Tibial nerve (tissue), 4 donors: Measurements from ENCODE around the gene TMEM53. TPM values are rescaled to one million over a fixed set of nuclear protein-coding genes. Genes with fewer than 3 reads are reported as not detected.

Experiments
- DNase-seq, 2 donors: peaks; one replicate each; pipeline ENCODE4 v3.0.0-alpha.2; 2019; ENCODE audit warnings: low spot score in 2 of 2
- H3K27ac ChIP-seq, 4 donors: fragments of 200-600 bp; sonication (generic) in 3 of 4; one replicate each; pipeline ENCODE4 v1.5.1; 2017 to 2019; ENCODE audit warnings: mild to moderate bottlenecking in 1 of 4
- H3K27me3 ChIP-seq, 2 donors: fragments of 200-600 bp; sonication (generic) in 1 of 2; one replicate each; pipeline versions ENCODE4 v1.5.1 to v1.6.0; 2017 to 2019
- H3K36me3 ChIP-seq, 3 donors: fragments of 200-600 bp; sonication (generic); one replicate each; pipeline ENCODE4 v1.5.1; 2018 to 2019
- H3K4me1 ChIP-seq, 4 donors: fragments of 200-600 bp; sonication (generic) in 3 of 4; one replicate each; pipeline ENCODE4 v1.5.1; 2017 to 2019
- H3K4me3 ChIP-seq, 4 donors: fragments of 200-600 bp; sonication (generic) in 3 of 4; one replicate each; pipeline ENCODE4 v1.5.1; 2017 to 2019; ENCODE audit warnings: mild to moderate bottlenecking in 1 of 4, moderate library complexity in 1 of 4
- H3K9me3 ChIP-seq, 4 donors: fragments of 200-600 bp; sonication (generic) in 3 of 4; one replicate each; pipeline ENCODE4 v1.5.1; 2017 to 2019
- EP300 ChIP-seq, 2 donors: sonication (generic); formaldehyde crosslinking; IDR thresholded peaks; one replicate each; pipeline ENCODE4 v1.6.1; 2017; ENCODE audit warnings: antibody characterized with exemption in 2 of 2, mild to moderate bottlenecking in 1 of 2
- POLR2A ChIP-seq, 2 donors: fragments of 450-650 bp; IDR thresholded peaks; one replicate each; pipeline ENCODE4 v1.6.1; 2017; ENCODE audit warnings: antibody characterized with exemption in 2 of 2, mild to moderate bottlenecking in 2 of 2, moderate library complexity in 2 of 2
- WGBS, 2 donors: methylation state at CpG; one replicate each; pipeline ENCODE4 v1.1.5; 2018; 5-methylcytosine and 5-hydroxymethylcytosine counted together
- total RNA-seq, 4 donors: library from RNA; depleted of rRNA; stranded (reverse); fragments of >200 nt; gene quantifications; one replicate each; pipeline ENCODE4 v1.1.0, GENCODE V29; 2016
- TF ChIP-seq, protein P1 (sequence below), 5 experiments: fragments of 200-600 bp in 3 of 5; fragments of 450-650 bp in 2 of 5; sonication (generic) in 3 of 5; IDR thresholded peaks; one replicate each; pipeline ENCODE4 v1.5.1; 2016 to 2019; ENCODE audit warnings: antibody characterized with exemption in 5 of 5, mild to moderate bottlenecking in 3 of 5, moderate library complexity in 2 of 5

TMEM53 gene
- 10 to 100 TPM in 2 of 4 donors, 1 to 10 TPM in 2; 7.2 to 10.5 (median 9.5) TPM for total RNA-seq

DNA sequence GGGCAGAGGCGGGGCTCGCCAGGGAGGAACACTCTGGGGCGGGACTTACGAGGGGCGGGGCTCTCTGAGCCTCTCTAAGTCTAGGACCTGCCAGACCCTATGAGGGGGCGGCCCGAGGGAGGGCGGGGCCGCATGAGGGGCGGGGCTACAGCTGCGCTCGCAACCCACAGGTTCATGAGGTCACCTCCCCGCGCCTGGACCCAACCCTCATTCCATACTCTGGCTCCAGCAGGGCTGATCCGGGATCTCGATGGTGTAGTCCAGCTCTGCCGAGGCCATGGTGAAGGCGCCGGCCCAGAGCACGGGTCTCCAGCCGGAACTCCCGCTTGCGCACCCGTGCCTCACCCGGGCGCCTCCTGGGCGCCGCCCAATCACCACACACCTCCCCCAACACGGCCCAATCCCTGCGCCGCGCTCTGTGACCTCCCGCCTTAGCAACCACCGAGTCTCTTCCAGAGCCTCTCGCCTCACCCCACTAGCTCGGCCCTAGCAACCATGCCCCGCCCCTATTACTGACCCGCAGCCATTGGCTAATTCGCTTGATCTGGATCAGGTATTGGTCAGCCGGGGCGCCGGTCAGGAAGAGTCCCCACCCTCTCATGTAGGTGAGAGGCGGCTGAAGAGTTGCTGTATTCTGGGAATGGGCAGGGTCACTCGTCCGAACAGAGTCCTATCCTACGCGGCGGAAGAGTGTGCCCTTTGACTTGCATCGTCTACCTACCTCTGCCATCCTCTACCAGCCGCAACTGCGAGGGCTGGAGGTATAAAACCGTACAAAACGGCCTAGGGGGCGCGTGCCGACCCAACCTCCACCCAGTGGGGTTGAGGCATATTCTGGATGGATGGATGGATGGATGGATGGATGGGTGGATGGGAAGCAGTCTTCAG, at the start of gene TMEM53, which contains the start of gene ARMH1:
TMEM53 (minus strand) TSS at position 369 of the 888 bp plus-strand sequence; CDS start at position 279, 90 bp downstream.
ARMH1 (plus strand) TSS at position 602 of the 888 bp plus-strand sequence. CDS start 14,984 bp downstream, outside the sequence.
- Histone ChIP-seq H3K27me3 (no peaks in the 10 kb centered on the region), H3K4me1 (peaks cover 0 to 73% (median 34%) of the 10 kb centered on the region in 4 donors), H3K27ac (peak within 1 kb of the TSS; percentile 93 to 99 (median 98)), H3K9me3 (no peaks in the 10 kb centered on the region), H3K36me3 (peaks cover 0 to 1% (median 0%) of the 10 kb centered on the region in 3 donors), H3K4me3 (peak within 1 kb of the TSS; percentile 60 to 78 (median 72))
- DNase-seq: peak; percentile 98 to 99
- WGBS, 2 donors: 2 to 3% methylated on average over 33 to 56 of the region's 56 CpGs
- TF ChIP-seq POLR2A (IDR thresholded peaks at IDR 0.05) (peak; percentile 51 to 77), EP300 (IDR thresholded peaks at IDR 0.05) (peak; percentile 93 to 94)
- TF ChIP-seq, protein P1, sequence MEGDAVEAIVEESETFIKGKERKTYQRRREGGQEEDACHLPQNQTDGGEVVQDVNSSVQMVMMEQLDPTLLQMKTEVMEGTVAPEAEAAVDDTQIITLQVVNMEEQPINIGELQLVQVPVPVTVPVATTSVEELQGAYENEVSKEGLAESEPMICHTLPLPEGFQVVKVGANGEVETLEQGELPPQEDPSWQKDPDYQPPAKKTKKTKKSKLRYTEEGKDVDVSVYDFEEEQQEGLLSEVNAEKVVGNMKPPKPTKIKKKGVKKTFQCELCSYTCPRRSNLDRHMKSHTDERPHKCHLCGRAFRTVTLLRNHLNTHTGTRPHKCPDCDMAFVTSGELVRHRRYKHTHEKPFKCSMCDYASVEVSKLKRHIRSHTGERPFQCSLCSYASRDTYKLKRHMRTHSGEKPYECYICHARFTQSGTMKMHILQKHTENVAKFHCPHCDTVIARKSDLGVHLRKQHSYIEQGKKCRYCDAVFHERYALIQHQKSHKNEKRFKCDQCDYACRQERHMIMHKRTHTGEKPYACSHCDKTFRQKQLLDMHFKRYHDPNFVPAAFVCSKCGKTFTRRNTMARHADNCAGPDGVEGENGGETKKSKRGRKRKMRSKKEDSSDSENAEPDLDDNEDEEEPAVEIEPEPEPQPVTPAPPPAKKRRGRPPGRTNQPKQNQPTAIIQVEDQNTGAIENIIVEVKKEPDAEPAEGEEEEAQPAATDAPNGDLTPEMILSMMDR (IDR thresholded peaks at IDR 0.05): peak in 2 of 5 experiments; percentile 10 to 43

DNA sequence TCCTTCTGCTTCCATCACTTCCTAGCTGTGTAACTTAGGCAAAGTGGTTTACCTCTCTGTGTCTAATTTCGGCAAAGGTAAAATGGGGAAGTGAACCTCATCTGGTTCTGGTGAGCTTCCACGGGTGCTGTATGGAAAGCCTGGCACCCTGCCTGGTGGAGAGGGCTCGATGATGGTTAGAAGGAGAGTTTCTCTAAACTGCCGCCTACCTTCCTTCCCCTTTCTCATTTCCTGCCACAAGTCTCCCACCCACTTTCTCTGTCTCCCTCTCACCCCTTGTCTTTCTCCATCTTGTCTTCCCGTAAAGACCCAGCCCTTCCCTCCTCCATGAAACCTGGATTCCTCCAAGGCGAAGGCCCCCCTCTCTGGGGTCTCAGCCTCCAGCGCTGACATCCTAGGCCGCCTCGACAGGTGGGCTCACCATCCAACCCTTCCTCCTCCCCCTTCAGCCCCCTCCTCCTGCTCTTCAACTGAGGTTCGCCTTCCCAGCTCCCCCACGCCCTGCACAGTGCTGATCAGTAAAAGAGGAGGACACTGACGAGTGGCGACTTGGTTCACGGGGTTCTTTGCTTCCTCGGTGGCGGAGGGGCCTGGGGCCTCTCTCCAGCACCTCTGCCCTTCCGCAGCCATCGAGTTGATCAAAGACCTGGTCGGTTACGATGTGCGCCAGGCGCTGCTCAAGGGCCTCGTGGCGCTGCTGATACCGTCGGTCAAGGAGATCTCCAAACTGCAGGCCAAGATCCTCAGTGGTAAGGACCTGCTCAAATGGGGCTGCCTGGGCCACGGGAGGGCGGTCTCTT, 49.4 kb upstream of the TMEM53 start:
- Histone ChIP-seq H3K4me1 (peaks cover 0 to 5% (median 0%) of the 10 kb centered on the region in 4 donors), H3K27ac (no peak overlapping the region), H3K4me3 (no peak overlapping the region), H3K36me3 (no peaks in the 10 kb centered on the region), H3K9me3 (no peaks in the 10 kb centered on the region), H3K27me3 (no peaks in the 10 kb centered on the region)
- TF ChIP-seq POLR2A (IDR thresholded peaks at IDR 0.05) (no peak), EP300 (IDR thresholded peaks at IDR 0.05) (no peak)
- TF ChIP-seq, protein P1 (IDR thresholded peaks at IDR 0.05): no peak
- WGBS, 2 donors: 83 to 89% methylated on average over 26 to 28 of the region's 28 CpGs
- DNase-seq: peak in 1 of 2 donors; percentile 56

DNA sequence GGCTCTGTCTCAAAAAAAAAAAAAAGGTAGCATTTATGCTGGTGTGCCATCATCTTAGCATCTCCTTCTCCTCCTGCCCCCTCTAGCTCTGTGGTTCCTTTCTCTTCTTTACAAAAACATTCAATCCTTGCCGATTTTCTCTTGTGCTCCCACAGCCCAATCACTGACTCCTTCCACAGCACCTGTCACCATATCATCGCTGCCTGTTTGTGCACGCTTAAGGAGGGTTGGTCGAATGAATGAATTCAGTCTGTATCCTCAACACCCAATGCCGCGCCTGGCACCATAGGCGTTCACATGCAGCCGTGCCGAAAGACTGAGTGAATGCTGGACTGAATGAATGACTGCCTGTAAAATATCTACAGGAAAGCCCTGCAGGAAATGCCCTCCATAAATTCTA, 48.8 kb upstream of the TMEM53 start:
- Histone ChIP-seq H3K27ac (no peak overlapping the region), H3K36me3 (no peaks in the 10 kb centered on the region), H3K4me1 (peaks cover 0 to 5% (median 0%) of the 10 kb centered on the region in 4 donors), H3K9me3 (no peaks in the 10 kb centered on the region), H3K27me3 (no peaks in the 10 kb centered on the region), H3K4me3 (no peak overlapping the region)
- WGBS, 2 donors: 90 to 91% methylated on average over 9 of the region's 9 CpGs
- no peak for DNase-seq
- TF ChIP-seq EP300 (IDR thresholded peaks at IDR 0.05) (no peak), POLR2A (IDR thresholded peaks at IDR 0.05) (no peak)
- TF ChIP-seq, protein P1 (IDR thresholded peaks at IDR 0.05): no peak

DNA sequence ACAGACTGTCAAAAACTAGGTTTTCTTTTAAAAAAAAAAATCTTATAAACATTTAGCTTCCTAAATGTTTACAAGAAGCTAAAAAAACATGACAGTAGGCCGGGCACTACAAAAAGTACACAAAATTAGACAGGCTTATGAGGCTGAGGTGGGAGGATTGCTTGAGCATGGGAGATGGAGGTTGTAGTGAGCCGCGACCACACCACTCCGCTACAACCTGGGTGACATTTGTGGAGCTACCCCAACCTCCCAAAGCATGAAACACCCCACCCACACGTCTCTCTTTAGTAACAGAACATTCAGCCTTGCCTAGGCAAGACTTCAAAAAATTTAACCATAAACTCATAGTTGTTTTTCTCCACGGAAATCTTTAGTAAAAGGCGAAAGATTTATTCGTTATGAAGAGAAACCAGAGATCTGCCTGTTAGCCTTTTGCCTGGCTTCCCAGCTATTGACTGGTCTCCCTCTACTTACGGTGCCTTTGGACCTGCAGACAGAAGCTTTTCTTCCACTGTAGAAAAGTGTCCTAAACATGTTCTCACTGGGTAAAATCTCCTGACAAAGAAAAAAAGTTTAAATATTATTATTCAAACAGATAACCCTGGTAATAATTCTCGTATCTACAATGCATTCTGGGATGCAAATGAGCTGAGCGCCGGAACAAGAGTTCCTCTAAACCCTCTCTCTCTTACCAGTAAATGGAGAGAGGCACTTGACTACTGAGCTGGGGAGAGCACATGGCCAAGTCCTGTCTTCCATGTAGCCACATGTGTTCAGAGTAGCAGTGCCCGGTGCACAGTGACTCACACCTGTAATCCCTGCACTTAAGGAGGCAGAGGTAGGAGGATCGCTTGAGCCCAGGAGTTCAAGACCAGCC, 47.4 kb upstream of the TMEM53 start:
- H3K36me3 ChIP-seq: no peaks in the 10 kb centered on the region

More for the DNA sequence above, 47.4 kb upstream of the TMEM53 start:
- Histone ChIP-seq H3K27ac (peak overlapping the region in 3 of 4 donors; percentile 45 to 79 (median 58)), H3K27me3 (no peaks in the 10 kb centered on the region), H3K4me3 (no peak overlapping the region), H3K4me1 (peaks cover 0 to 5% (median 0%) of the 10 kb centered on the region in 4 donors), H3K9me3 (no peaks in the 10 kb centered on the region)
- WGBS, 2 donors: 19 to 20% methylated on average over 14 of the region's 14 CpGs
- DNase-seq: no peak
- TF ChIP-seq, protein P1 (IDR thresholded peaks at IDR 0.05): no peak
- TF ChIP-seq EP300 (IDR thresholded peaks at IDR 0.05) (peak in 1 of 2 donors; percentile 77), POLR2A (IDR thresholded peaks at IDR 0.05) (peak; percentile 55 to 82)
